GM23338 (cell line): Measurements from ENCODE around the gene SOX13.

ENCODE experiments used
- CTCF ChIP-seq, 2 experiments: fragments of 200-600 bp in 1 of 2; sonication (generic) in 1 of 2; conservative IDR thresholded peaks; 2 replicates each; pipeline versions ENCODE4 v1.5.1 to v1.6.1; 2016 to 2017; ENCODE audit warnings: antibody characterized with exemption in 2 of 2, low read depth in 2 of 2, mild to moderate bottlenecking in 2 of 2, moderate library complexity in 1 of 2
- ETS1 ChIP-seq: IDR thresholded peaks from 2 replicates; pipeline ENCODE4 v1.6.1; 2016; ENCODE audit warnings: antibody characterized with exemption
- EZH2 ChIP-seq: fragments of 200-600 bp; sonication (generic); IDR thresholded peaks from one replicate; pipeline ENCODE4 v1.8.0; 2017; ENCODE audit warnings: antibody characterized with exemption, mild to moderate bottlenecking, low read depth; ENCODE audit not compliant: unreplicated experiment
- EZH2phosphoT487 ChIP-seq: fragments of 200-600 bp; sonication (generic); IDR thresholded peaks from one replicate; pipeline ENCODE4 v1.8.1; 2018; ENCODE audit warnings: antibody characterized with exemption; ENCODE audit not compliant: unreplicated experiment
- POLR2AphosphoS5 ChIP-seq: IDR thresholded peaks from 2 replicates; pipeline ENCODE4 v1.6.1; 2016; ENCODE audit warnings: antibody characterized with exemption, low read depth
- REST ChIP-seq: IDR thresholded peaks from one replicate; pipeline ENCODE4 v1.6.1; 2018; ENCODE audit warnings: antibody characterized with exemption; ENCODE audit not compliant: unreplicated experiment

- TF ChIP-seq CTCF (conservative IDR thresholded peaks at IDR 0.05; ENCODE audit: low read depth in 2 of 2), result no peak
- TF ChIP-seq REST, result no peak
- TF ChIP-seq POLR2AphosphoS5, result no peak
- no peak for TF ChIP-seq EZH2phosphoT487
- TF ChIP-seq ETS1, result no peak
- no peak for TF ChIP-seq EZH2
These were observed 30.0 kb downstream of the SOX13 start for GRCh38 chr1:204102739-204103430.
